Lower leg skin (tissue), 3 donors: ENCODE measurements around the gene SPI1.

Experiments used
- POLR2A ChIP-seq, 2 donors: fragments of 450-650 bp; IDR thresholded peaks; one replicate each; pipeline ENCODE4 v1.6.1; 2016 to 2017; ENCODE audit warnings: antibody characterized with exemption in 2 of 2, mild to moderate bottlenecking in 1 of 2, moderate library complexity in 1 of 2
- TF ChIP-seq, protein P1 (sequence below), 3 donors: fragments of 450-650 bp; IDR thresholded peaks; one replicate each; pipeline ENCODE4 v1.5.1; 2016; ENCODE audit warnings: antibody characterized with exemption in 3 of 3, mild to moderate bottlenecking in 3 of 3, moderate library complexity in 2 of 3

DNA sequence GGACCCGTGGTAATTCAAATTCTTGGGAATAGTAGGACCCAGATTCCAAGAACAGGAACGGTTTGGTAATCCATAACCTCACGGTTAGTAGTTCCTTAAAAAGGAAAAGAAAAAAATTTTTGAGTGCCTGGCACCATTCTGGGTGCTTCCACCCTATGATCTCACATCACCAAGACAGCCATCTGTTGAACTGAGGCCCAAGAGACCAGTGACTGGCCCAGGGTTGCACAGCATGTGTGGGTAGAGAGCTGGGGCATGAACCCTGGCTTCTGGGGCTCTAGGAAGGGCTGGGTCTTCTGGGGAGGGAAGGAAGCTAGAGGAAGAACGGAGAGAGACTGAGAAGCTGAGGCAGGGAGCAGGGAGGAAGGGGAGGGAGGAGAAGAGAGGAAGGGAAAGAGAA is 4.7 kb upstream of the SPI1 start:
- no peak for TF ChIP-seq POLR2A (IDR thresholded peaks at IDR 0.05)
- TF ChIP-seq, protein P1, sequence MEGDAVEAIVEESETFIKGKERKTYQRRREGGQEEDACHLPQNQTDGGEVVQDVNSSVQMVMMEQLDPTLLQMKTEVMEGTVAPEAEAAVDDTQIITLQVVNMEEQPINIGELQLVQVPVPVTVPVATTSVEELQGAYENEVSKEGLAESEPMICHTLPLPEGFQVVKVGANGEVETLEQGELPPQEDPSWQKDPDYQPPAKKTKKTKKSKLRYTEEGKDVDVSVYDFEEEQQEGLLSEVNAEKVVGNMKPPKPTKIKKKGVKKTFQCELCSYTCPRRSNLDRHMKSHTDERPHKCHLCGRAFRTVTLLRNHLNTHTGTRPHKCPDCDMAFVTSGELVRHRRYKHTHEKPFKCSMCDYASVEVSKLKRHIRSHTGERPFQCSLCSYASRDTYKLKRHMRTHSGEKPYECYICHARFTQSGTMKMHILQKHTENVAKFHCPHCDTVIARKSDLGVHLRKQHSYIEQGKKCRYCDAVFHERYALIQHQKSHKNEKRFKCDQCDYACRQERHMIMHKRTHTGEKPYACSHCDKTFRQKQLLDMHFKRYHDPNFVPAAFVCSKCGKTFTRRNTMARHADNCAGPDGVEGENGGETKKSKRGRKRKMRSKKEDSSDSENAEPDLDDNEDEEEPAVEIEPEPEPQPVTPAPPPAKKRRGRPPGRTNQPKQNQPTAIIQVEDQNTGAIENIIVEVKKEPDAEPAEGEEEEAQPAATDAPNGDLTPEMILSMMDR (IDR thresholded peaks at IDR 0.05) = no peak
